Endothelial cell of umbilical vein (primary cell): Measurements from ENCODE around the gene DHRS12. TPM values are rescaled to one million over a fixed set of nuclear protein-coding genes. Genes with fewer than 3 reads are reported as not detected.

ENCODE experiments used
- BruUV-seq: library from RNA; stranded (reverse); fragments of 400-500 nt; replicated peaks from 2 replicates; lab custom pipeline; 2021; lab: Mats Ljungman, UMichigan
- CTCF ChIA-PET: fragments of 300-600, 350-600 bp; sonication (Branson Sonifier 250); formaldehyde crosslinking; loops from one replicate; lab custom pipeline; 2021; ENCODE audit warnings: antibody characterized with exemption, inconsistent platforms; lab: Charles Lee
- POLR2A ChIA-PET: fragments of 300-600, 350-600 bp; sonication (Branson Sonifier 250); formaldehyde crosslinking; loops from one replicate; lab custom pipeline; 2021; ENCODE audit warnings: antibody characterized with exemption, inconsistent platforms; lab: Charles Lee
- DNase-seq: peaks from one replicate; pipeline ENCODE4 v3.0.0-alpha.2; 2011; ENCODE audit warnings: low read depth, low spot score
- FAIRE-seq: peaks from 2 replicates; lab custom pipeline; 2011; peaks lifted over from hg19 to GRCh38; lab: Jason Lieb, UNC
- H2AFZ ChIP-seq: 2 replicates; pipeline ENCODE4 v1.6.0; 2012; ENCODE audit warnings: low read depth, low read length, control low read depth, inconsistent platforms
- H3K27ac ChIP-seq: 2 replicates; pipeline ENCODE4 v1.5.1; 2011; ENCODE audit warnings: low read depth, mild to moderate bottlenecking, control low read depth, low read length, moderate library complexity; ENCODE audit not compliant: insufficient read depth
- H3K27me3 ChIP-seq, 2 experiments: 2 replicates each; pipeline versions ENCODE4 v1.6.0 to v1.6.1; 2011; ENCODE audit warnings: low read length in 2 of 2, mixed read lengths in 1 of 2; ENCODE audit not compliant: control insufficient read depth in 2 of 2, insufficient read depth in 2 of 2
- H3K36me3 ChIP-seq, 2 experiments: 2 replicates in 1 of 2; 3 replicates in 1 of 2; pipeline ENCODE4 v1.5.1; 2011; ENCODE audit warnings: low read length in 2 of 2, mild to moderate bottlenecking in 1 of 2, moderate library complexity in 1 of 2; ENCODE audit not compliant: control insufficient read depth in 2 of 2, insufficient read depth in 2 of 2; ENCODE audit errors: extremely low read depth in 1 of 2
- H3K4me1 ChIP-seq: 3 replicates; pipeline ENCODE4 v1.5.1; 2011; ENCODE audit warnings: mild to moderate bottlenecking, low read length; ENCODE audit not compliant: control insufficient read depth, insufficient read depth; ENCODE audit errors: extremely low read depth
- H3K4me2 ChIP-seq: 2 replicates; pipeline ENCODE4 v1.6.1; 2011; ENCODE audit warnings: low read length, control low read depth, mixed read lengths; ENCODE audit not compliant: insufficient read depth
- H3K4me3 ChIP-seq, 3 experiments: fragments of 200-600 bp in 1 of 3; sonication (generic), shearing (Covaris generic) in 1 of 3; replicated peaks in 1 of 3; 2 replicates each; pipeline ENCODE4 v1.5.1; 2011 to 2016; ENCODE audit warnings: control low read depth in 3 of 3, low read length in 3 of 3, mild to moderate bottlenecking in 2 of 3, inconsistent platforms in 1 of 3, low read depth in 1 of 3, moderate library complexity in 1 of 3; ENCODE audit not compliant: insufficient read depth in 1 of 3
- H3K79me2 ChIP-seq: 2 replicates; pipeline ENCODE4 v1.6.0; 2012; ENCODE audit warnings: low read length, inconsistent platforms; ENCODE audit not compliant: control insufficient read depth, insufficient read depth
- H3K9ac ChIP-seq: replicated peaks from 2 replicates; pipeline ENCODE3; 2011; ENCODE audit warnings: low read length, control low read depth; ENCODE audit not compliant: insufficient read depth; ENCODE audit errors: extremely low read depth
- H3K9me1 ChIP-seq: replicated peaks from 3 replicates; pipeline ENCODE4 v1.6.0; 2011; ENCODE audit warnings: mild to moderate bottlenecking, low read length; ENCODE audit not compliant: control insufficient read depth, insufficient read depth; ENCODE audit errors: extremely low read depth
- H3K9me3 ChIP-seq: replicated peaks from 2 replicates; pipeline ENCODE4 v1.5.1; 2012; ENCODE audit warnings: low read length, inconsistent platforms; ENCODE audit not compliant: control insufficient read depth, insufficient read depth
- H4K20me1 ChIP-seq: replicated peaks from 2 replicates; pipeline ENCODE3; 2011; ENCODE audit warnings: mild to moderate bottlenecking, low read length; ENCODE audit not compliant: control insufficient read depth, insufficient read depth; ENCODE audit errors: extremely low read depth
- CTCF ChIP-seq, 2 donors: IDR thresholded peaks; 1 replicate in 1 of 2; 2 replicates in 1 of 2; pipeline ENCODE4 v1.5.1; 2011; ENCODE audit warnings: low read length in 2 of 2, mild to moderate bottlenecking in 2 of 2, moderate library complexity in 2 of 2, control low read depth in 1 of 2, inconsistent platforms in 1 of 2, low read depth in 1 of 2; ENCODE audit not compliant: insufficient read depth in 1 of 2; ENCODE audit errors: extremely low read depth in 1 of 2
- FOS ChIP-seq: IDR thresholded peaks from 2 replicates; pipeline ENCODE4 v1.6.1; 2011; ENCODE audit warnings: mild to moderate bottlenecking, low read length, moderate library complexity, borderline replicate concordance; ENCODE audit not compliant: insufficient read depth
- JUN ChIP-seq: IDR thresholded peaks from 2 replicates; pipeline ENCODE4 v1.6.1; 2011; ENCODE audit warnings: borderline replicate concordance, low read depth; ENCODE audit not compliant: insufficient read length, insufficient read depth
- MYC ChIP-seq: IDR thresholded peaks from one replicate; pipeline ENCODE4 v1.6.1; 2011; ENCODE audit warnings: mild to moderate bottlenecking, low read depth, low read length
- dilution Hi-C: fragments of 300-500 bp; cut with MboI; formaldehyde crosslinking; loops from one replicate; pipeline ENCODE4 v1.15.0; 2019; ENCODE audit warnings: low sequenced_read_pairs; ENCODE audit not compliant: extremely low pct_ligation_motif_present
- intact Hi-C: fragments of 100-400 bp; cut with micrococcal nuclease; formaldehyde crosslinking; loops from one replicate; pipeline ENCODE4 v1.10.0; 2022
- polyA plus RNA-seq, 4 experiments: library from polyadenylated mRNA; depleted of rRNA in 3 of 4; stranded (reverse) in 3 of 4; unstranded in 1 of 4; fragments of >200 nt; gene quantifications; 2 replicates each; pipeline versions ENCODE4 v1.2.1 to v1.2.3, GENCODE V29; 2011 to 2012; ENCODE audit warnings: missing spikeins in 1 of 4
- total RNA-seq: library from RNA; stranded (reverse); gene quantifications from 2 replicates; pipeline ENCODE4 v1.2.3, GENCODE V29; 2021

The DHRS12 gene
- total and polyA plus RNA-seq, 2 donors (not counting 3 experiments of a cell fraction or from before 2014, with no cell fraction given): 8.9 to 9.1 TPM

DNA sequence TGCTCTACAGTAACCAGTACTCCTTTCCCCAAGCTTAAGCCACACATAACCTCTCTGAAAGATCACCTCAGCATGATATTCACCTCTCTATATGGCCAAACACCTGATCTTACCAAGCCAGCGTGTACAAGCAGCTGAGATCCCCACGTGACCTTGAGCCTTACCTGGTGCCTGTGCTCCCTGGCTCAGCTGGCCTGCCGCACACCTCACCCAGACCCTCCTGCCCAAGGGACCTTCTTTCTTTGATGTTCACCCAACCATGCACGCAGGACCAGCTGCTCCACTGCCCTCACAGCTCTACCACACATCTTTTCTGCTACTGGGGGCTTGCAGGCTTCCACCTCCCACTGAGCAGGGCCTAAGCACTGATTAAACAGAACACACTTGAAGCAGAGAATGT lies 9.0 kb downstream of the DHRS12 start:
- dilution Hi-C loops: no loop called here
- no peaks in the 10 kb centered on the region for H3K79me2 ChIP-seq
- H3K9ac ChIP-seq: no peak overlapping the region
- BruUV-seq: no TSS peak
- intact Hi-C loops: loop anchor here (10.0 kb wide), 1 partner anchor 570 kb away; the partner anchor contains the start of gene FAM124A
- DNase-seq (no peak), FAIRE-seq (no peak)
- peaks cover 8% of the 10 kb centered on the region for H3K4me1 ChIP-seq
- no peaks in the 10 kb centered on the region for H3K9me3 ChIP-seq
- H3K36me3 ChIP-seq: no peaks in the 10 kb centered on the region
- no peaks in the 10 kb centered on the region for H3K9me1 ChIP-seq
- H3K27me3 ChIP-seq: no peaks in the 10 kb centered on the region
- ChIA-PET CTCF (interaction anchor here (1.0 to 4.4 kb wide), 5 partner anchors 210 to 669 kb away, joined by 3 to 60 read pairs (median 5); no protein-coding TSS in a partner anchor), POLR2A (interaction anchor here (1.2 kb wide), 1 partner anchor 342 kb away, joined by 4 read pairs; the partner anchor contains the start of gene INTS6)
- no peaks in the 10 kb centered on the region for H4K20me1 ChIP-seq
- no peak for TF ChIP-seq CTCF (IDR thresholded peaks at IDR 0.05; ENCODE audit: extremely low read depth in 1 of 2, insufficient read depth in 1 of 2, low read depth in 1 of 2, low read length in 2 of 2)
- H2AFZ ChIP-seq: no peak overlapping the region
- no peak overlapping the region for H3K4me2 ChIP-seq
- no peak overlapping the region for H3K27ac ChIP-seq
- H3K4me3 ChIP-seq: no peak overlapping the region

- Histone ChIP-seq H3K4me2 (no peak overlapping the region), H3K4me1 (peaks cover 8% of the 10 kb centered on the region), H3K9me1 (no peaks in the 10 kb centered on the region), H2AFZ (peak overlapping the region; percentile 91), H3K9ac (no peak overlapping the region), H3K79me2 (no peaks in the 10 kb centered on the region), H3K9me3 (no peaks in the 10 kb centered on the region), H4K20me1 (no peaks in the 10 kb centered on the region), H3K27me3 (no peaks in the 10 kb centered on the region), H3K4me3 (no peak overlapping the region), H3K36me3 (no peaks in the 10 kb centered on the region), H3K27ac (peak overlapping the region; percentile 61)
- no TSS peak for BruUV-seq
- POLR2A ChIA-PET: interaction anchor here (1.2 kb wide), 1 partner anchor 341 kb away, joined by 8 read pairs; the partner anchor contains the start of gene INTS6
- DNase-seq: peak; percentile 66
- CTCF ChIA-PET: interaction anchor here (0.5 to 1.8 kb wide), 6 partner anchors 9 to 359 kb away, joined by 3 to 7 read pairs (median 3); no protein-coding TSS in a partner anchor
- dilution Hi-C loops: no loop called here
- FAIRE-seq: peak; percentile 90
- intact Hi-C loops: loop anchor here (10.0 kb wide), 1 partner anchor 569 kb away; the partner anchor contains the start of gene FAM124A
- TF ChIP-seq MYC (no peak), FOS (peak; percentile 94), JUN (peak; percentile 5)
Measured at GRCh38 chr13:51793570-51794271, 10.2 kb downstream of the DHRS12 start.
